Activated CD4-positive, CD25-positive, alpha-beta regulatory T cell treated with anti-CD3 and anti-CD28 coated beads, Interleukin-2, amount 50 U/mL, for 16 hours (primary cell): ENCODE results near the gene JARID2.

ENCODE experiments used
- DNase-seq: peaks from one replicate; pipeline ENCODE4 v3.0.0-alpha.2; 2020; ENCODE audit warnings: low read depth, low spot score

Gene JARID2

GRCh38 chr6:15489261-15489962 is 243.5 kb downstream of the JARID2 start:
- no peak for DNase-seq

DNA sequence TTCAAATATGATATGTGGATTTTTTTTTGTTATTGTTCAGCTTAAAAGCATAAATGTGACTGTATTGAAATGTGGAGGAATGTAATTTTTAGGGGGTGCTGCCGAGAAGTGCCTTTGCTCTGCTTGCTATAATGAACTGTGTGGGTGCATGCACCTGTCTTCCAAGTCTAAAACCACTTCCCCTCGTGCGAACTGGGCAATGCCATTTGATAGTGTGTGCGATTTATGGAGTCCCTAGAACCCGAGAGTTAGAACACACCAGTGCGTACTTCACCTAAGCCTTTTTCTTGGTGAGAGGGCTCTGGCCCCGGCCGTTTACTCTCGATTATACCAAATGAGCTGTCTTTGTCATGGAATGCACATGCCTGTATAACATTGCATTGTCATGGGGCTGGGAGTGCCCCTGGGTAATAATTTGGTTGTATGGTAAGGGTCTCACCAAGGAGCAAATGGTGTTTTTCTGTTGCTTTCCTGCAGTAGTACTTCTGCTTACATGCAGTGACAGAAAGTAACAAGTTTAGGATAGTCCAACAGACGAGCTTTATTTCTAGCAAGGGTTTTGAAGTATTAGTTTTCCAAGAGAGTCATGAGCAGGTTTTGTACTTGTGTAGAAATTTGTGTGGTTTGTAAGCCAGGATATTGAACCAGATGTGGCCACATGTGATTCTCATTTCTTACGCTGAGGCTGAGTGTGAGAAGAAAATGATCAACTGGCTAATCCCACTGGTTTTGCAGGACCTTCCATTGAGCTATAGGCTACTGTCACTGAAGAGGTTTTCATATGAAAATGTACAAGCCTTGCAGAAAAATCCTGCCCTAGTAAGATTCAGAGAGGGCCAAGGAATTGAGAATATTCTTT is 244.6 kb downstream of the JARID2 start:
- no peak for DNase-seq

DNA sequence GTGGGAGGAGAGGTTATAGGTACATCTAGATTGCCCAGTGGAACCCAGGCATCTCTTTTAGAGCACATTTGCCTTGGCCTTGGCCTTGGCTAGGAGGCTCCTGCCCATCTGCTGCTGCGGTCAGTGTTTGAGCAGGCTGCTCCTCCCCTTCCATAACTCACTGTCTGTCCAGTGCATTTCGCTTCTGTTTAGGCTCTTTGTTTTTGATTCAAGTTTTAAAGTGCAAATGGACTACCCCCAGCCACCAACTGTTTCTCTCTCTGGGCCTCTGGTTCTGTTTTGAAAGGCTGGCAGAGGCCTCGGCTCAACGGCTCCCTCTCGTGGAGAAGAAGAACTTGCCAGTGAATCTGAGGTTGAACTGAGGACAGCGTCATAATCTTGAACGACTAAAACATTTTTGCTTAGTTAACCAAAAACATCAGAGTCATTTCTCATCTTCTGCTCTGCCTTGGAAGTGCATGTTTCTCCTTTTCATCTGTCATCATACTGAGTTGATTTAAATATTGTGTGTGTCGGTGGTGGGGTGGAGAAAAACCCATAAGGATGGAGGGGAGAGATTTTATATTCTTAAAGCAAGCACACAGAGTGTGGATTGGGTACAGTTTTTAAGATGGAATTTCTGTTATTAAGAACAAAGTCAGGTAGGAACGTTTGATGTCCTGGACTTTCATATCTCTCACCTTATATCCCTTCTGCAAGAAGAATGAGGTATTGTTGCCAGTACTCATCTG is 245.6 kb downstream of the JARID2 start:
- peak; percentile 41 for DNase-seq

GRCh38 chr6:15491986-15492269 is 246.1 kb downstream of the JARID2 start:
- no peak for DNase-seq

GRCh38 chr6:15493437-15494168 is 247.7 kb downstream of the JARID2 start:
- DNase-seq: no peak

- no peak for DNase-seq
These were observed 249.6 kb downstream of the JARID2 start for GRCh38 chr6:15495375-15495901.

DNA sequence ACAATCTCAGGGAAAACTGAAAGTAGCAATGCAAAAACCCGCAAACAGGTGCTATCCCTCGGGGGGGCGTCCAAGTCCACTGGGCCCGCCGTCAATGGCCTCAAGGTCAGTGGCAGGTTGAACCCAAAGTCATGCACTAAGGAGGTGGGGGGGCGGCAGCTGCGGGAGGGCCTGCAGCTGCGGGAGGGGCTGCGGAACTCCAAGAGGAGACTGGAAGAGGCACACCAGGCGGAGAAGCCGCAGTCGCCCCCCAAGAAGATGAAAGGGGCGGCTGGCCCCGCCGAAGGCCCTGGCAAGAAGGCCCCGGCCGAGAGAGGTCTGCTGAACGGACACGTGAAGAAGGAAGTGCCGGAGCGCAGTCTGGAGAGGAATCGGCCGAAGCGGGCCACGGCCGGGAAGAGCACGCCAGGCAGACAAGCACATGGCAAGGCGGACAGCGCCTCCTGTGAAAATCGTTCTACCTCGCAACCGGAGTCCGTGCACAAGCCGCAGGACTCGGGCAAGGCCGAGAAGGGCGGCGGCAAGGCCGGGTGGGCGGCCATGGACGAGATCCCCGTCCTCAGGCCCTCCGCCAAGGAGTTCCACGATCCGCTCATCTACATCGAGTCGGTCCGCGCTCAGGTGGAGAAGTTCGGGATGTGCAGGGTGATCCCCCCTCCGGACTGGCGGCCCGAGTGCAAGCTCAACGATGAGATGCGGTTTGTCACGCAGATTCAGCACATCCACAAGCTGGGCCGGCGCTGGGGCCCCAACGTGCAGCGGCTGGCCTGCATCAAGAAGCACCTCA is 250.7 kb downstream of the JARID2 start:
- no peak for DNase-seq

- no peak for DNase-seq
These were observed 252.8 kb downstream of the JARID2 start for GRCh38 chr6:15498640-15499039.

- DNase-seq: no peak
These were observed 253.3 kb downstream of the JARID2 start for GRCh38 chr6:15499125-15499524.

DNA sequence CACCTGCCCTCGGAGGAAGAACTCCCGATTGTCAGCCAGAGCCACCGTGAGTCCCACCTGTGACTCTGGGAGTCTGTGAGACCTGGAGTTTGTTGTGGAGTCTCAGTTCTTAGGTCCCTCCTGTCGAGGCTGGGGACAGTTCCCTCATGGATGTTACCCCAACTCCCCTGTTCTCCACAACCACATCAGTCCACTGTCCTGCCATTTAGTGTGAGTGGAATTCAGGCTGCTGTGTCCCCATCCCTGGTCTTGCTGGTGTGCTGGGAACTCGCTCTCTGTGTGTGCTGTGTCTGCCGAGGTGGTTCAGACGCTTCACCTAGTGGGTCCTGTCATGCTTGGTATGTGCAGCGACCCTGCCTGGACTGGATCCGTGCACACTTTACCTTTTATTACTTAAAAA is 253.7 kb downstream of the JARID2 start:
- no peak for DNase-seq

- no peak for DNase-seq
These were observed 254.3 kb downstream of the JARID2 start for GRCh38 chr6:15500078-15500740.

GRCh38 chr6:15500901-15501825 is 255.3 kb downstream of the JARID2 start:
- no peak for DNase-seq

DNA sequence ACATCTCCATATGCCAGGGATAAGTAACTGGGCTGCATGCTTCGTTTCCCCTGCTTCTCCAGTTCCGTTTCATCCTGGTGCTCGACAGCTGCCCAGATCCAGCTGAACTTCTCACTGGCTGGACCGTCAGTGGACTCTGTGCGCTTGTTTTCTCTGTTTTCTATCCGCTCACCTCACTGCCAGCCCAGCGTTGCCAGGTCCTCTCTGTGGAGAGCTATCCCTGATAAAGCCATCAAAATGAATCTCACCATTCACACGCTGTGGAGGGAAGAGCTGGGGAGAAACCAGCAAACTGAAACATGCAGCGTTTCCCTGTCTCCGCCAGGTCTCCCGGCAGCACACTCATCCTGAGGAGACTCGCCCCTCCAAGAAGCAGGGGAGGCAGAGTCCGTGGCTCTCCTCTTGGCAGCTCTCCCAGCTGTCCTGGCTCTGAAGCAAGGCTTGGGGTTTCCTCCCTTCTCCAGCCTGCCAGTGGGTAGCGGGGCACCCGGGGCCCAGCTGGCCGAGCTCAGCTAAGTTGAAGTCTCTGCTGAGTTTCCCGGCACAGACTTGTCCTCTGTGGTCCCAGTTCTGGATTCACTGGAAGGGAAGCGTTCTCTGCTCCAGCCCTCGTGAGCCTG is 256.1 kb downstream of the JARID2 start:
- no peak for DNase-seq

DNA sequence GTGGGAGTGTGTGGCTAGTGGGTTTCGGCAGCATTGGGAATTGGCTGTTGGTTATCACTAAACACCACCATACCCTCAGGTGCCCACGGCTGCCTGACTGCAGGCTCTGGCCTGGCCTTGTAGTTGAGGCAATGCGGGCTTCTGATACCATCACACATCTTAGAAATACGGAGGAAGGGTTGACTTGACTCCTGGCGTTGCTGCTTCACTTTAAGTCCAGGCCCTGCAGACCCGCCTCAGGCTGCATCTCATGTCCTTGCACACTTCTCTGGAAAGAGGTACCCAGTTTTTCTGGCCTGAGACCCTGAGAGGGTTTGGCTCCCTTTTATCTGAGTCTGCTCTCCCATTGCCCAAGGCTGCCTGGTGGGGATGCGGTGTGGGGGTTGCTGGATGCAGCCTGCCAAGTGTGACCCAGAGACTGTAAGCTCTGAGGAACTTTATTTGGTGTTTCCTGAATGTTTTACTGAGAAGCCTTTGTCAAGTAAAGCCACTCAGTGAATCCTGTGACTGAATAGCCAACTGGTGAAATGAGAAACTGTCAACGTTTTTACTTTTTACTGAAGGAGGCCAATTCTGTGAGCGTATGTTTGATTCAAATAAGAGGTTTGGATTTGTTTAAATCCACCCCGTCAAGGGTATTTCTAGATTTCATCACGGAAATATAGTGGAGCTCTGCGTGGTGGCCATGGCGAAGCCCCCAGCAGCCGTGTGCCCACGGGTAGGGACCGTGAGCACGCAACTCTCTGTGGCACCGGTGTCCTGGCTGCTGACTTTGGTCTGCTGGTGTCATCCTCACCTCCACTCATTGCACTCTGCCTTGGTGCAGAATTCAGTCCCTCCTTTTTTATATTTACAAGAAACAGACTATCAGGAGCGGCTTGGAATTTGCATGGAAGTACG is 256.8 kb downstream of the JARID2 start:
- no peak for DNase-seq

DNA sequence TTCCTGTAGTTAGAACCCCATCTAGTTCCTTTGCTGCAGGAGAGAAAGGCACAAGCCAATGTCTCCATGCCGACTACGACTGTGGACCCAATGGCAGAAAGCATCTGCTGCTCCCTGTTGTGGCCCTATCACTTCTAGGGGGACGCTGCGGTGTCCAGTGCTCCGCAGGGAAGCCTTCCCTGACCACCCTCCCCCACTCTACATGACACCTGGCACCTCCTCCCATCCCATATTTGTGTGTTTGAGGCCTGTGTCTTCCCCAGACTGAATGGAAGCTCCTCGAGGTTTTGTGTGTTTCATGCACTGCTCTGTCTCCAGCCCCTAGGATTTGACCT is 257.4 kb downstream of the JARID2 start:
- no peak for DNase-seq

DNA sequence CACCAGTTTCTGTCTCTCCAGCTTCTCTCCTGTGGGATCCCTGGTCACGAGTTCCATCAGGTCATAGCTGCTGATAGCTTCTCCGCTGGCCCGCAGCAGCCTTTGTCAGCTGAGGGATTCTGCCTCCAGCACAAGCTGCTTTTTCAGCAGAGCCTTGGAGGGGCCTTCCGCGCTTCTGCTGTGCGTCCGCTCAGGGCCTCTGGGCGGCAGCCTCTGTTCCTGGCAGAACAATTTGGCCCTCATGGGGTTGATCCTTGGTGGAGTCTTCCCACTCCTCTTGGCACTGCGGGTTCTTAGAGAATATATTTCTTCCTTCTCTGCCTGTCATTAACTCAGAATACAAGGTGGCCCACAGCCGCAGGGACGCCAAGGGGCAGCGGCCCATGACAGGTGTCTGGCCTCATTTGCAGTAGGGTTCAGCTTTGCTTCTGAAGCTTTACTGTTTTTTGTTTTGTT is 258.2 kb downstream of the JARID2 start:
- no peak for DNase-seq

GRCh38 chr6:15504581-15505350 is 258.9 kb downstream of the JARID2 start:
- DNase-seq: no peak
